Measurements from ENCODE around the gene KRT27.
A peak's percentile ranks its signal among the peaks of the same experiment; 100 is the strongest.
"Not testable (repeated sequence)": the region's sequence is repeated elsewhere in the genome, so short reads cannot be mapped to it uniquely, and the experiment has no call there.

KRT27 gene

DNA sequence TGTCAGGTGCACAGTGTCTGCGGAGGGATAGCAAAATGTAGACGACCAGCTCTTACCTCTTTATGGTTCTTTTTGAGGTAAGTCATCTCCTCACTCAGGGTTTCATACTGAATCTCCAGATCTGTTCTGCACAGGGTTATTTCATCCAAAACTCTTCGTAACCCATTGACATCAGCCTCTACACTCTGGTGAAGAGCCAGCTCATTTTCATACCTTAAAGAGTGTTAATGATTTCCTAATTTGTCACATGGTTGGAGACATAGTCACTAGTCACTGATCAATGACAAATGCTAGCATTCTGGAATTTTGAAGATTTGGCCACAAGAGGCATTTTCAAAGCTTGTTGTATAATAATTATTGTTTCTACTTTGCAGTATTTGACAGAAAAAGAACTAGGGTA, 28.5 kb downstream of the KRT27 start:
- no peak for DNase-seq

- DNase-seq, result no peak
Observed at GRCh38 chr17:40751065-40751464, 31.3 kb downstream of the KRT27 start.

GRCh38 chr17:40750391-40750790, 32.0 kb downstream of the KRT27 start:
- peak; percentile 7 for DNase-seq

- not testable (repeated sequence) for DNase-seq
Observed at GRCh38 chr17:40748666-40749065, 33.7 kb downstream of the KRT27 start.

- no peak for DNase-seq
Observed at GRCh38 chr17:40738553-40738952, 43.8 kb downstream of the KRT27 start.

DNA sequence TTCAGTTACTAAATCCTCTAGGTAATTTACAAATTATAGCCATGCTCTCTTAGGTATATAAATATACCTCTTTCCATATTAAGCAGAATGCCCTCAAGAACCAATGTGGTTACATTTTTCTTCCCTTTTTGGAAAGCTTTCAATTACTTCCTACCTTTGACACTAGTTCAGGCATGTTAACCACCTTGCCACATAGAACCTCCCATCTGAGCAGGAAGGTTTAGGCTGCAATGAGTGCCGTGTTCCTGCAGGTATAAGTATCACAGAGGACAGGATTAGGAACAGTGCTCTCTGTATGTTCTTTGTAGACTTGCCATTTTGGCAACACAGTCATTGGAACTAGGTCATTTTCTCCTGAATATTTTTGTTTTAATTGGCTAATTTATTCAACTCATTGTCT, 47.3 kb downstream of the KRT27 start:
- no peak for DNase-seq

- no peak for DNase-seq
Observed at GRCh38 chr17:40734018-40734417, 48.3 kb downstream of the KRT27 start.

DNA sequence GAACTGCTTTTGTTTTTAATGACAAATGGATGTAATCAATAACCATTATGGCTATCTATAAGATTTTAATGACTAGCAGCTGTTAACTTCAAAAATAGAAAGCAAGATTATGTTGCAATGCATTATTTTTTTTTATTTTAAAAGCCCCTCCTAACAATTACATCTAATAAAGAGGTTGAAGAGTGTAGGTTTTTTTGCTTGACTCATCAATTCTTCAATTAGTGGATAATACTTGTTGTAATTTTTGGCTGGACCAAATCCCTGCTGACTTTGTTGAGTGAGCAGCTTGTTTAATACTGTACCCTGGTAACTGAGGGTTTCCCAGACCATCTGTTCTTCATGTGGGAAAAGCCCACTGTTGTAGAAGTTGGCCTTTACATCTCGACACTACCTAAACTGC, 51.4 kb downstream of the KRT27 start:
- no peak for DNase-seq

- DNase-seq, result no peak
Observed at GRCh38 chr17:40727447-40728231, 54.7 kb downstream of the KRT27 start.

GRCh38 chr17:40726919-40727318, 55.4 kb downstream of the KRT27 start:
- peak; percentile 2 for DNase-seq

All from NCI-H69 (cell line).